HUES64 (cell line): ENCODE results near the gene PLEKHA6.
"Not testable (repeated sequence)": the region's sequence is repeated elsewhere in the genome, so short reads cannot be mapped to it uniquely, and the experiment has no call there.

ENCODE experiments used
- H3K27ac ChIP-seq: 2 replicates; pipeline ENCODE4 v1.7.0; 2013; ENCODE audit warnings: low read depth, low read length, inconsistent platforms
- H3K27me3 ChIP-seq: 2 replicates; pipeline ENCODE4 v1.6.1; 2013; ENCODE audit warnings: mild to moderate bottlenecking, low read length; ENCODE audit not compliant: insufficient read depth
- H3K36me3 ChIP-seq: 2 replicates; pipeline ENCODE4 v1.6.1; 2013; ENCODE audit warnings: mild to moderate bottlenecking, low read length; ENCODE audit not compliant: insufficient read depth
- H3K4me1 ChIP-seq: 2 replicates; pipeline ENCODE4 v1.6.1; 2013; ENCODE audit warnings: mild to moderate bottlenecking, low read length, moderate library complexity; ENCODE audit not compliant: insufficient read depth
- H3K4me3 ChIP-seq: 2 replicates; pipeline ENCODE4 v1.5.1; 2013; ENCODE audit warnings: mild to moderate bottlenecking, low read length, moderate library complexity
- H3K9ac ChIP-seq: 2 replicates; pipeline ENCODE4 v1.6.1; 2013; ENCODE audit warnings: mild to moderate bottlenecking, low read depth, low read length
- H3K9me3 ChIP-seq: 2 replicates; pipeline ENCODE4 v1.6.1; 2013; ENCODE audit warnings: low read depth, low read length; ENCODE audit not compliant: insufficient read depth
- WGBS: fragments of 150-250, 120-280 bp; methylation state at CpG from one replicate; pipeline ENCODE4 v1.1.7; 2013; ENCODE audit warnings: missing lambda C conversion rate; 5-methylcytosine and 5-hydroxymethylcytosine counted together

PLEKHA6 gene

DNA sequence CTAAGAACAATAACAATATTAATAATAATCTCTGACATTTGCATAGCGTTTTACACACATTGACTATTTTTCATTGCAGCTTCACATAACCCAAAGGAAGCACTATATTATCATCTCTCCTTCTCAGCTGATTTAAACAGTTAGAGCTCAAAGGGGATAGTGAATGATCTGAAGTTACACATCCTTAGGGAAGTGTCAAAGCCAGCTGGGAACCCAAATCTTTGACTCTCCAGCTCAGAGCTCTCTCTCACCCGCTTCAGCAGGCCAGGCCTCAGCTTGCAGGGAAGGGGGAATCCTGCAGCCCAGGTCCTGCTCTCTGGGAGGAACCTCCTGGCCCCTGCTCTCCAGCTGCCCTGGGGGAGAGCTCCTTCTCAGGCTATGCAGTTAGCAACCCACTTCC lies 26.3 kb downstream of the PLEKHA6 start:
- Histone ChIP-seq H3K27ac (no peak overlapping the region), H3K4me3 (no peak overlapping the region), H3K9ac (no peak overlapping the region), H3K27me3 (peaks cover 5% of the 10 kb centered on the region; the same call in 1 of the 2 replicates), H3K9me3 (no peaks in the 10 kb centered on the region), H3K4me1 (peaks cover 42% of the 10 kb centered on the region), H3K36me3 (no peaks in the 10 kb centered on the region)
- 80% methylated on average over 2 of the region's 2 CpGs for WGBS

DNA sequence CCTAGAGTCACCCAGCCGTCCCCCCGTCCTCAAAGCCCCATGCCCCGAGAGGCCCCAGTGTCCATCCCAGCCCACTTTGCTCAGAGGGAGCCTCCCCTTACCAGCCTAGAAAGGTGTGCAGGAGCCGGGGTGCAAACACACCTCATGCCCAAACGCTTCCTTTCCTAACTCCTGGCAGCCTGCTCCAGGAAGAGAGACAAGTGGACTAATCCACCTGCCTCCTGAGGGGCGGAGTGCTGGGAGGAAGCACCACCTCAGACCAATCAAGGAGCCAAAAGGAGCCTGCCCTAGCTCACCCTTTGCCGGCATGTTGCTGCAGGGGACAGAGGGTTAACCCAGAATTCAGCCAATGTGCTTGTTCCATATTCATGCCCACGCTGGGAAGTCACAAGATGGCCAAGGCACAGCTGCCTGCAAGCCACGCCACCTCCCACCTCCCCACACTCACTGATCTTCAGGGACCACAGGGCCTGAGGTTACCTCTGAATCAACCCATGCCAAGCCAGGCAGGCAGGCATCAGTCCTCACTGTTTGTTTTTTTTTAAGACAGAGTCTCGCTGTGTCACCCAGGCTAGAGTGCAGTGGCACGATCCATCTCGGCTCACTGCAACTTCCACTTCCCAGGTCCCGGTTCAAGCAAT lies 27.8 kb downstream of the PLEKHA6 start:
- Histone ChIP-seq H3K36me3 (no peaks in the 10 kb centered on the region), H3K27ac (no peak overlapping the region), H3K4me1 (peaks cover 27% of the 10 kb centered on the region), H3K4me3 (no peak overlapping the region), H3K27me3 (no peaks in the 10 kb centered on the region), H3K9ac (no peak overlapping the region), H3K9me3 (no peaks in the 10 kb centered on the region)
- WGBS: 90% methylated on average over 13 of the region's 13 CpGs

DNA sequence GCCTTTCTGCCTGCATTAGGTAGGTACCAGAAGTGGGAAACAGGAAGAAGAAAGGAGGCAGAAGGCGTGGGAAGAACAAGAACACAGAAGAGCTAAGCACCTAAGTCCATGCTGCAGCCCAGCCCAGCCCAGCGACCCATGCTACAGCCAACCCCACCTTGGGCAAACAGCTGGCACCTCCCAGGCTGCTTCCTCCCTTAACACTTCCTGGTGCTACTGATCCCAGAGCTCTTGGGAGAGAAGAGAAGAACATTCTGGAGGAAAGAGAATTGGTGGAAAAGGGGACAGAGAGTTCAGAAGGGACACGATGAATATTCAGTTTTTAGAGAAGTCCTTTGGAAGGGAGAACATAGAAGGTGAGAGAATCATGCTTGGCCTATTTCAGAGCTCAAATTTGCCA lies 28.5 kb downstream of the PLEKHA6 start:
- Histone ChIP-seq H3K9ac (no peak overlapping the region), H3K27ac (no peak overlapping the region), H3K4me1 (peaks cover 20% of the 10 kb centered on the region), H3K27me3 (no peaks in the 10 kb centered on the region), H3K9me3 (no peaks in the 10 kb centered on the region), H3K4me3 (no peak overlapping the region), H3K36me3 (no peaks in the 10 kb centered on the region)
- WGBS: 92% methylated on average over 3 of the region's 3 CpGs

DNA sequence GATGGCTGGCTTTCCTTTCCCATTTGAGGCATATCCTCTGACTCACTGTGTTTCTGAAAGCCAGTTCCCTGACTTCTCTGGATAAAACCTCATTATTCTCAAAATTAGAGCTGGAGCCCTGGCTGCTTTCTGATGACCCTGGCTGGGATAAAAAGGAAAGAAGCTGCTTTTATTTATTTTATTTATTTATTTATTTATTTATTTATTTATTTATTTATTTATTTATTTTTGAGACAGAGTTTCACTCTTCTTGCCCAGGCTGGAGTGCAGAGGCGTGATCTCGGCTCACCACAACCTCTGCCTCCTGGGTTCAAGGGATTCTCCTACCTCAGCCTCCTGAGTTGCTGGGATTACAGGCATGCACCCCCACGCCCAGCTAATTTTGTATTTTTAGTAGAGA lies 31.9 kb downstream of the PLEKHA6 start:
- WGBS: 98% methylated on average over 3 of the region's 3 CpGs
- H3K4me1 ChIP-seq, H3K36me3 ChIP-seq, H3K27ac ChIP-seq, H3K9ac ChIP-seq, H3K9me3 ChIP-seq, H3K4me3 ChIP-seq, H3K27me3 ChIP-seq: not testable (repeated sequence)

DNA sequence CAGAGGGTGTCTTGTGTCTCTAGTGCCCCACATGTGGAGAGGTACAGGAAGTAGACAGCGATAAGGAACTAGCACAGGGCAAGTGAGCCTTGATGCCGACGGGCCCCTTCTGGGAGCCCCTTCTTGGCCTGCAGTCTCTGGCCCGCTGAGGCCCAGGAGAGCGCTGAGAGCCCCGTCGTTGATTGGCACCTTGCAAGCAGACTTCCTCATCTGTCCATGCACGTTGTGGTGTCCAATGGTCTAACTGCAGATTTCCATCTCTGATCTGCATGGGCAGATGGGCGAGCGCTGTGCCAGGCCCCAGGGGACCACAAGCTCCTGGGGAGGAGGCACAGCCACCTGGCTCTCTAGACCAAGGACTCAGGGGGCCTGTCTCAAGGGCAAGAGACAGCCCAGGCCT lies 32.4 kb downstream of the PLEKHA6 start:
- Histone ChIP-seq H3K36me3 (no peaks in the 10 kb centered on the region), H3K4me1 (peaks cover under 1% of the 10 kb centered on the region; the same call in 1 of the 2 replicates), H3K4me3 (no peak overlapping the region), H3K27me3 (no peaks in the 10 kb centered on the region), H3K27ac (no peak overlapping the region), H3K9ac (no peak overlapping the region), H3K9me3 (no peaks in the 10 kb centered on the region)
- WGBS: 92% methylated on average over 10 of the region's 10 CpGs

DNA sequence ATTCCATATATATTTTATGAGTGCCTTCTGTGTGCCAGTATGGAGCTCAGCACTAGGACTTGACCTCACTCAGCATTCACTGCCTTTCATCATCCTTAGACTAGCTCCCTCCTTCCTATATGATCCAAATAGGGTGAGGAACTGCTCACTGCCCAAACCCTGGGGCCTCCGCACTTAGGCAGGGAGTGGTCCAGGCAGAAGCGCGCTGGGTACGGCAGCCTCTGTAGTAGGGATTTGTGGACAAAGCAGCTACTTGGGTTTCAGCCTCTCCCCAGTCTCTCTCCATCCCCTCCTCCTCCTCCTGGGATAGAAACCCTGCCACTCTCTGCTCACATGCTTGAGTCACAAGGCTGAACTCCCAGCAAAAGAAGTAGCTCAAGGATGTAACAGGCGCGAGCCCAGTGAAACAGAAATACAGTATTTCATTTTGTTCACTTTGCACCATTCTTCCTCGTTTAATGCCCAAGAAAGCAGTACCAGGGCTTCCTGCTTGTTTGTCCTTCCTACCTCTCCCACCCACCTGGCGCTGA lies 32.9 kb downstream of the PLEKHA6 start:
- Histone ChIP-seq H3K27me3 (no peaks in the 10 kb centered on the region), H3K27ac (no peak overlapping the region), H3K4me1 (peaks cover 6% of the 10 kb centered on the region; the same call in 1 of the 2 replicates), H3K9me3 (no peaks in the 10 kb centered on the region), H3K9ac (no peak overlapping the region), H3K4me3 (no peak overlapping the region), H3K36me3 (no peaks in the 10 kb centered on the region)
- WGBS: 91% methylated on average over 8 of the region's 8 CpGs

DNA sequence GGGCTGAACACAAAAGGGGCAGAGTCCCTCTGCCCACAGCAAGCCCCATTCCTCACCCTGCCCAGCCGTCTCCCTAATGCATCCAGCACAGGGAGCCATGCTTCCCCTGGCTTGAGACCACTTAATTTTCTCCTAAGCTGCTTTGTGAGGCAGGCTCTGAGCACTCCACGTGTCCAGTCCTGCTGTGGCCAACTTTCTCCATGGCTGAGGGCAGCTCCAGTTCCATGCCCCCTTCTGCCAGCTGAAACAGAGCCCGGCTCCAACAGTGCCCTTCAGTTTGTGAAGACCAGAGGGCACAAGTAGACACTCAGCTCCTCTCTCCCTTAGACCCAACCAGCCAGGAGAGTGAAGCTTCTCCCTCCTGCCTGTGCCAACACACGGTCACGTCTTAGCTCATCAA lies 33.8 kb downstream of the PLEKHA6 start:
- Histone ChIP-seq H3K9me3 (no peaks in the 10 kb centered on the region), H3K4me3 (no peak overlapping the region), H3K27me3 (no peaks in the 10 kb centered on the region), H3K4me1 (peaks cover 12% of the 10 kb centered on the region; the same call in 1 of the 2 replicates), H3K36me3 (no peaks in the 10 kb centered on the region), H3K9ac (no peak overlapping the region), H3K27ac (no peak overlapping the region)
- 89% methylated on average over 5 of the region's 5 CpGs for WGBS

DNA sequence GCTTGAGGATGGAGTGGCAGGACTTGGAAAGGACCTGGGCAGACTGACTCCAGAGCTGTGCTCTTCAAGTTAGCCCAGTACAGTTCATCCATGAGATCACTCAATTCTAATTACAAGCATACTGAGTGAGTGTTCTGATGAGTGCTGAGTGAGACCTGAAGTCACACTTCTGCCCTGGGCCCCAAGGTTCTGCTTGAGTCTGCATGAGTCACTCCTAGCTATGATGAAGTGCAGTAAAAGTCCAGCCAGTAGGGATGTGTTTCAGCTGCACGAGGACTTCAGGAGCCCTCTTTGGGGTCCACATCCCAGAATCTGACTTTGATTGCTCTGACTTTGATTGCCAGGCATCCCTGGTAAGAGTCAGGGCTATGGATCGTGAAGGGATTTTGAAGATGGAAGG lies 35.8 kb downstream of the PLEKHA6 start:
- WGBS: 66% methylated on average over 2 of the region's 2 CpGs
- H3K4me1 ChIP-seq: peaks cover 12% of the 10 kb centered on the region; the same call in 1 of the 2 replicates
- no peaks in the 10 kb centered on the region for H3K27me3 ChIP-seq
- H3K36me3 ChIP-seq: no peaks in the 10 kb centered on the region
- H3K9ac ChIP-seq: no peak overlapping the region
- H3K9me3 ChIP-seq: no peaks in the 10 kb centered on the region
- H3K4me3 ChIP-seq: no peak overlapping the region
- no peak overlapping the region for H3K27ac ChIP-seq

DNA sequence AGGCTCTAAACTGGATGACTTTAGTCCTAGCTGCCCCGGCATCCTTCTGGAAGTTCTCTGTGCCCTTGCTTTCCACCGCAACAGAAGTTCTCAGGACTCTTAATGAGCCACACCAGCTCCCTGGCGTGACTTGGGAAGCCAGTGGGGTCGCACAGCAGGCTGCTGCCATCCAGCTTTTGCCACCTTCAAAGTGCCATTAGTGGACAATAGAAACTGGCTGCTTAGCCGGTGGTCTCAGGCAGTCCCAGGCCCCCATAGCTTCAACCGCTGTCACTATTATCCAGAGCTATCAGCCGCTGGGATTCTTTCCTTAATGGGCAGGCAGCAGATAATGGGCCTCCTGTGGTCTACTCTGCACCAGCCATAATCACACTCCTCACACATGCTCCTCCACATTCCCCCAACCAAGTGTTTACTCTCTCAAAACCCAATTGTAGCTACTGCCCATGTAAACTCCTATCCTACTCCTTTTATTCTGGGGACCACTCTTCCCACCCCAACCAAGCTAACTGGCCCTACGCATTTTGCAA lies 37.3 kb downstream of the PLEKHA6 start:
- 58% methylated on average over 8 of the region's 8 CpGs for WGBS
- H3K36me3 ChIP-seq: no peaks in the 10 kb centered on the region
- no peak overlapping the region for H3K4me3 ChIP-seq
- peaks cover 12% of the 10 kb centered on the region; the same call in 1 of the 2 replicates for H3K4me1 ChIP-seq
- H3K9ac ChIP-seq: no peak overlapping the region
- H3K9me3 ChIP-seq: no peaks in the 10 kb centered on the region
- H3K27ac ChIP-seq: no peak overlapping the region
- H3K27me3 ChIP-seq: no peaks in the 10 kb centered on the region

DNA sequence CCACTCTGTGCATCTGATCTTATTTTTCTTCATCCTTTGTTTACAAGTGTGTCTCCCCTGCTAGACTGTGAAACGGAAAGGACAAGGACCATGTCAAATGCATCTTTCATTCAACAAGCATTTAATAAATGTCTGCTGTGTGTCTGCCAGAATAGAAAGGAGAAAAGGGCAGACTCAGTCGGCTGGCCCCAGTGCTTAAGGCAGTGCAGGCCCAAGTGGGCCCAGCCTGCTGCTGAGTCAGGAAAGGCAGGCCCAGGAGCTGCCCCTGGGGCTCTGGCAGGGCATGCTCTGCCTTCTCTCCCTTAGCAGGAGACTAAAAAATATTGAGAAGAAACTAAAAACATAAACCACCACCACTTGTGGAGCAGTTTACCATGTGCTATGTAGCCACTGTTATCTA lies 38.1 kb downstream of the PLEKHA6 start:
- Histone ChIP-seq H3K36me3 (no peaks in the 10 kb centered on the region), H3K27ac (no peak overlapping the region), H3K4me3 (no peak overlapping the region), H3K9ac (no peak overlapping the region), H3K9me3 (no peaks in the 10 kb centered on the region), H3K4me1 (peaks cover 12% of the 10 kb centered on the region; the same call in 1 of the 2 replicates), H3K27me3 (no peaks in the 10 kb centered on the region)
- 75% methylated on average over 2 of the region's 2 CpGs for WGBS

DNA sequence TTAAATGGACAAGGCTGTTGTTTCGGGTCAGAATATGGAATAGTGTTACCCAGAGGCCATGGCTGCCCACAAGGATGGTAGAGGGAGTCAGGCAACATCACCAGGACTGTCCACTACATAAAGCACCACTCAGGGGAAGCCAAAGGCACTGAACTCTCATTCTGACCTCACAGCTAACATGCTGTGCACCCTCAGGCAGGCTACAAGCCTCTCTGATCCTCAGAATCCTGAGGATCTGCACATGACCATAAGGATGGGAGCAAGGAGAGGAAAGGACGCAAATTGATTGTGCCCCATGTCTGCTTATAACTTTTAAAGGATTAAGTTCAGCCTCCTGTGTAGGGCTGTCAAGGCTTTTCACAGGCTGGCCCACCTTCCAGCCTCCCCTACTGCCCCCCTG lies 38.7 kb downstream of the PLEKHA6 start:
- no peaks in the 10 kb centered on the region for H3K9me3 ChIP-seq
- no peak overlapping the region for H3K4me3 ChIP-seq
- H3K4me1 ChIP-seq: peaks cover 12% of the 10 kb centered on the region; the same call in 1 of the 2 replicates
- no peaks in the 10 kb centered on the region for H3K36me3 ChIP-seq
- H3K9ac ChIP-seq: no peak overlapping the region
- WGBS: 95% methylated on average over 2 of the region's 2 CpGs
- no peaks in the 10 kb centered on the region for H3K27me3 ChIP-seq
- H3K27ac ChIP-seq: no peak overlapping the region
